Activated T-cell treated with anti-CD3 and anti-CD28 coated beads, Interleukin-2, amount 50 U/mL, for 24 hours (primary cell): Measurements from ENCODE around the gene FAM200A.

ENCODE experiments used
- DNase-seq: peaks from one replicate; pipeline ENCODE4 v3.0.0-alpha.2; 2020
- H3K27ac Mint-ChIP-seq: 2 replicates; pipeline ENCODE4 v1.8.0; 2020; ENCODE audit warnings: mild to moderate bottlenecking, mixed read lengths
- H3K27me3 Mint-ChIP-seq: 2 replicates; pipeline ENCODE4 v1.8.0; 2020; ENCODE audit warnings: mixed read lengths
- H3K36me3 Mint-ChIP-seq: 2 replicates; pipeline ENCODE4 v1.8.0; 2020; ENCODE audit warnings: low read depth, mixed read lengths
- H3K4me1 Mint-ChIP-seq: 2 replicates; pipeline ENCODE4 v1.8.0; 2020; ENCODE audit warnings: low read depth, mixed read lengths
- H3K4me3 Mint-ChIP-seq: 2 replicates; pipeline ENCODE4 v1.8.0; 2020; ENCODE audit warnings: mild to moderate bottlenecking, moderate library complexity, mixed read lengths
- H3K9me3 Mint-ChIP-seq: 2 replicates; pipeline ENCODE4 v1.8.0; 2020; ENCODE audit warnings: mixed read lengths

The FAM200A gene

DNA sequence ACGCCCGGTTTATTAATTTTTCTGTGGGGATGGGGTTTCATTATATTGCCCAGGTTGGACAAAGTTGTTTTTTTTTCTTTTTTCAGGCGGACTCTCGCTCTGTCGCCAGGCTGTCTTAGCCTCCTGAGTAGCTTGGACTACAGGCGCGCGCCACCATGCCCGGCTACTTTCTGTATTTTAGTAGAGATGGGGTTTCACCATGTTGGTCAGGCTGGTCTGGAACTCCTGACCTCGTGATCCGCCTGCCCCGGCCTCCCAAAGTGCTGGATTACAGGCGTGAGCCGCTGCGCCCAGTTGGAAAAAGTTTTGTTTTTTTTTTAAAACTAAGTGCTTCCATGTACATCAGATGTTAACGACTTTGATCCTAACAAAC, 51.3 kb downstream of the FAM200A start:
- peak overlapping the region; percentile 100 for H3K4me3 Mint-ChIP-seq
- DNase-seq: no peak
- H3K27me3 Mint-ChIP-seq: no peaks in the 10 kb centered on the region
- H3K4me1 Mint-ChIP-seq: peaks cover 34% of the 10 kb centered on the region
- H3K9me3 Mint-ChIP-seq: peaks cover 6% of the 10 kb centered on the region
- peak overlapping the region; percentile 100 for H3K27ac Mint-ChIP-seq
- peaks cover 58% of the 10 kb centered on the region for H3K36me3 Mint-ChIP-seq

DNA sequence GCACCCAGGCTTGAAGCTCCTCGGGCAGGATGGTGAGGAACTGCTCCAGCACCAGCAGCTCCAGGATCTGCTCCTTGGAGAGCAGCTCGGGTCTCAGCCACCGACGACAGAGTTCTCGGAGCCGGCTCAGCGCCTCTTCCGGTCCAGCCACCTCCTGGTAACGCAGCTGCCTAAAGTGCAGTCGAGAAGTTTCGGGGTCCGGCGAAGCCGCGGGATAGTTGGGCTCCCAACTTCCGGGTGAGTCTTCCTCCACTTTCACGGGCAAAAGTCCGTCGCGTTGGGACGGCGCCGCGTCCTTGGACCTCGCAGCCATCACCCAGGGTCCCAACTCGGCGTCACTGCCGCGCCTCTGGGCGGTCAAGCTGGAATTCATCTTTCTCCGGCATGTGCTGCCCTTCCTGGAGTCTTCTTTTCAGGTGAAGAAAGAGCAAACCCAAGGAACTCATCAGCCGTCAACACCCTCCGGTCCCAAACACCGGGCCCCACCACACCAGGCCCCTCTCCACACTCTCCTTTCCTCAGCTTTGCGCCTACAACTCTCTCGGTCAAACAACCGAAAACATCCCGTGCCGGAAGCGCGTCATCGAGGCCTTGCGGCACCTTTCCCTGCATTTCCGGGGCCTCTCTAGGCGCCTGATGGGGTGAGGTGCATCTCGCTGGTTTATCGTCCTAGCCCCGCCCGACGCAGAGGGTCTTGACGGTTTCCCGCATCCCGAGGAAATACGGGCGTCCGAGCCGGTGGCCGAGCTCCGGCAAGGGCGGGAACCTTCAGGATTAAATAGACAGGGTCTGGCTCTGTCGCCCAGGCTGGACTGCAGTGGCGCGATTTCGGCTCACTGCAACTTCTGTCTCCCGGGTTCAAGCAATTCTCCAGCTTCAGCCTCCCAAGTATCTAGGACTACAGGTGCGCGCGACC, 51.9 kb downstream of the FAM200A start, which contains the start of gene ZNF394:
Gene ZNF394, minus strand, starts transcription at position 561 of the 916 bp plus-strand sequence. Its CDS starts 188 bp downstream, at position 373.
- Mint-ChIP-seq H3K36me3 (peaks cover 59% of the 10 kb centered on the region), H3K4me1 (peaks cover 30% of the 10 kb centered on the region), H3K27ac (peak within 1 kb of the TSS; percentile 100), H3K27me3 (no peaks in the 10 kb centered on the region), H3K9me3 (peaks cover 6% of the 10 kb centered on the region), H3K4me3 (peak within 1 kb of the TSS; percentile 100)
- DNase-seq: peak; percentile 90

DNA sequence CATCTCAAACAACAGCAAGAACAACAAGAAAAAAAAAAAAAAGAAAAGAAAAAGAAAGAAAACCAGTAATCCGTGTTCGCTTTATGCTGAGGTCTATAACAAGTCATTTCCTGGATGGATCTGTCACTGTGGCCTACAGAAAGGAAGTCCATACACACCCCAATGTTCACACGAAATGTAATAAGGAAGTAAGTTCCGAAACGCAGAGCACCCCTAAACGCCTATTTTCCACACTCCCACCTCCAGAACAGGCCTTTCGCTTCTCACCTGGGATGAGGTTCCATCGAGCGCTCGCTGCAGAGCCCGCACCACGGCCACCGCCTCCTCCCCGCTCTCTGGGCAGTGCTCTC, 52.6 kb downstream of the FAM200A start:
- Mint-ChIP-seq H3K27me3 (no peaks in the 10 kb centered on the region), H3K4me3 (peak overlapping the region; percentile 100), H3K9me3 (peaks cover 6% of the 10 kb centered on the region), H3K27ac (peak overlapping the region; percentile 100), H3K4me1 (peaks cover 30% of the 10 kb centered on the region), H3K36me3 (peaks cover 61% of the 10 kb centered on the region)
- no peak for DNase-seq

DNA sequence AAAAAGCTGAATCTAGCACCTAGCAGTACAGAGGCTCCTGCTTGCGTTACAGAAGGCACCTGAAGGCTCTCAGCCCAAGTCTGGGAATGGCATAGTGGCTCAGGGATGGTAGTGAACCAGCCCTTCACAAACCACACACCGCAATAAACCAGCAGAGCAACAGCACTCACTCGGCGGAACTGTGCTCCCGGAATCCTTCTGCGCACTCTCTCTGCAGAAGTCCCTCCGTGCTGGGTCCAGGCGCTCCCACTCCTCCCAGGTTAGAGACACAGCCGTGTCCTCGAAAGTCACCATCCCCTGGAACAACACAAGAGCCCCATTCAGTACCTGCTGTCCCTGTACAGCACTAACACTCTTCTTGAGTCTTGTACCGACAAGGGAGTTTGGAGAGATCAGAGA, 53.4 kb downstream of the FAM200A start:
- no peaks in the 10 kb centered on the region for H3K27me3 Mint-ChIP-seq
- peaks cover 12% of the 10 kb centered on the region for H3K9me3 Mint-ChIP-seq
- DNase-seq: no peak
- peaks cover 69% of the 10 kb centered on the region for H3K36me3 Mint-ChIP-seq
- H3K27ac Mint-ChIP-seq: peak overlapping the region; percentile 100
- peaks cover 30% of the 10 kb centered on the region for H3K4me1 Mint-ChIP-seq
- H3K4me3 Mint-ChIP-seq: peak overlapping the region; percentile 100

DNA sequence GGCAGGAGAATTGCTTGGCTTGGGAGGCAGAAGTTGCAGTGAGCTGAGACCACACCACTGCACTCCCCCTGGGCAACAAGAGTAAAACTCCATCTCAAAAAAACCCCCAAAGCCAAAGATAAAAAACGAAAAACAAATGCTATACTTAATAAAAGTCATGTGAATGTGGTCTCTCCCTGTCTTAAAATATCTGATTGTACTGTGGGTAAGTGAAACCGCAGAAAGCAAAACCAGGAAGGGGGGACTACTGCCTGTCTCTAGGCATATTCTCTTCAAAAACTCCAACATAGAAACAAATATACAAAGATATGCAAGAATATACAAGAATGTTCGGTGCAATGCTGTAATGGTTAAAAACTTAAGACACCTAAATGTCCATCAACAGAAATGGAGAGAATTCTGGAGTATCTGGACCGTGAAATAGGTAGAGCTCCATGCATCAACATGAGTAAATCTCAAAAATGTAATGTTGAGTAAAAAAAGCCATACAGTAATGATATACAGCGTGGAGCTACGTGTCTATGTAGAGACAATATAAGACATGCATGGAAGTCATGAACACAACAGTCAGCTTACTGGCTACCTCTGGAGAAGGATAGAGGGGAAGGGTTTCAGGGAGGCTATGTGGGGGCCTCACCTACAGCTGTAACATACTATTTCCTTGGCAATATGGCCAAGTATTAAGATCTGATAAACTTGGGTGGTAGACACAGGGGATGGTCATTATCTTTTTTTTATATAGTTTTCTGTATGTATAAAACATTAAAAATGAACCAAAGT, 54.0 kb downstream of the FAM200A start:
- peak overlapping the region; percentile 83 for H3K27ac Mint-ChIP-seq
- no peaks in the 10 kb centered on the region for H3K27me3 Mint-ChIP-seq
- H3K36me3 Mint-ChIP-seq: peaks cover 75% of the 10 kb centered on the region
- peaks cover 29% of the 10 kb centered on the region for H3K4me1 Mint-ChIP-seq
- peaks cover 14% of the 10 kb centered on the region for H3K9me3 Mint-ChIP-seq
- peak overlapping the region; percentile 100 for H3K4me3 Mint-ChIP-seq
- DNase-seq: no peak
